Measurements from ENCODE around the gene UNC50.
A peak's percentile ranks its signal among the peaks of the same experiment; 100 is the strongest.

The UNC50 gene, protein sequence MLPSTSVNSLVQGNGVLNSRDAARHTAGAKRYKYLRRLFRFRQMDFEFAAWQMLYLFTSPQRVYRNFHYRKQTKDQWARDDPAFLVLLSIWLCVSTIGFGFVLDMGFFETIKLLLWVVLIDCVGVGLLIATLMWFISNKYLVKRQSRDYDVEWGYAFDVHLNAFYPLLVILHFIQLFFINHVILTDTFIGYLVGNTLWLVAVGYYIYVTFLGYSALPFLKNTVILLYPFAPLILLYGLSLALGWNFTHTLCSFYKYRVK

DNA sequence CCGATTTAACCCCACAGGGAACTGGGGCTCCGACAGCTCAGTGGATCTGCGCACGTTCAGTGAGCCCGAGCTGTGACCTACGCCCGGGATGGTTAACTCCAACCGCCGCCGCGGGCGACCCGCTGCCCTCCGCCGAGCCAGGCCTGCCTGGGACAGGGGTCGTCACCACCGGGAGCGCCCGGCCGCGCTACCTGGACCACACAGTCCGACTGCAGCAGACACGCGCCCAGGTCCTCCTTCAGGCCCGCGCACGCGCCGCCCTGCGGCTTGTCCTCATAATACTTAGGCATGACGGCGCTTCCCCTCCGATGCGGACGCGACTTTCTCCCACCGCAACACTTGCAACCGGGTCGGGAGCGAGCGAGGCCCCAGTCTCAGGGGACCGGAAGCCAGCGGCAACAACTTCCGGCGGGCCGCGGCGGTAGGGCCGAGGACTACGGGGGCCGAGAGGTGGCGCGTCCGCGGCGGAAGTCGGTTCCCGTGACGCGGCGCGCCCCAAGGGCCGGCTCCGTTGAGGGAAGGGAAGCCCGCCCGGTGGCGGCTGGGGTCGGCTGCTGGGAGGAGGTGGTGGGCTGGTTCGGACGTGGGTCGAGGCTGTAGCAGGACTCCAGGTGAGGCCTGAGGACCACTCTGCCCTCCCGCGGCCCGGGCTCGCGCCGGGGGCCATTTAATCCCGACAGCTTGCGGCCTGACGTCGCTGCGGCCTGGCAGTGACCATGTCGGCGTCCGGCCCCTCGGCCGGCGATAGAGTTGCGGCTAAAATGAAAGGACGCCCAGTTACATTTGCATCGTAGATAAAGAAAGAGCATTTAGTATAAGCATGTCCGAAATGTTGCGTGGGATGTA is at the start of gene UNC50, which contains the start of gene COA5:
UNC50 (plus strand) TSS at position 474 of the 846 bp plus-strand sequence. CDS start 1,171 bp downstream, outside the sequence.
COA5 (minus strand) TSS at position 397 of the 846 bp plus-strand sequence; CDS start at position 290, 107 bp downstream.
- ATAC-seq (peak; percentile 96), DNase-seq (ENCODE audit: low spot score in 2 of 2) (peak; percentile 82 to 94)
- H3K9me3 Mint-ChIP-seq, result no peaks in the 10 kb centered on the region
- peak within 1 kb of the TSS; percentile 97 for H3K27ac Mint-ChIP-seq
- peaks cover 61% of the 10 kb centered on the region for H3K4me1 Mint-ChIP-seq
- H3K36me3 Mint-ChIP-seq, result peaks cover 61% of the 10 kb centered on the region
- peak within 1 kb of the TSS; percentile 88 for H3K4me3 Mint-ChIP-seq

DNA sequence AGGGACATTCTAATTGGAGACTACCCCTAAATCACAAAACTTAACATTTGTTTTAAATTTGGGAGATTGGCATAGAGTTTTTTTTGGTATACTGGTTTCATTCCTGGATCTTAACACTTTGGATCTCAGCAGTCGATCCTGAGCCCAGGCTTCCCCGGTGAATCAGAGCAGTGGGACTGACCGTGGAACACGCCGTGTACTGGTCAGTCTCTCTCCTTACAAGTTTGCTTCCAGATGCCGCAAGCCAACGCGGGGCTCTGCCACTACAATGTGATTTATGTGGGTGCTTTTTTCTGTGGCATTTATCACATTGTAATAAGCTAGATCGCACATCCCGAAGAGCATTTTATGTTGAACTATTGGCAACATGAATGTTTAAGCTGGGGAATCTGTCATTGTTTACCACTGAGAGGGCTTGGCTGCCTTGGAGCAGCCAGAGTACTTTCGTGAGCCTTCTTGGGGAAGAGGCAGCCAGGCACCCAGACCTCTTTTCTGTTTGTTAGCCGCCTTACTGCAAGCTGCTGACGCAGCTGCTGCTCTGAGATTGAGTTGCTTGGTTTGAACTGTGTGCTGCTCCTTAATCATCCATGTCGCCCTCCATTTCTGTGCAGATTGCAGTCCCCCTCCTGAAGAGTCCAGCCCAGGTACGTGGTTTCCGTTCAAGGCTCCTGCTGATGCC is 49.4 kb upstream of the UNC50 start:
- H3K9me3 Mint-ChIP-seq, result no peaks in the 10 kb centered on the region
- DNase-seq (ENCODE audit: low spot score in 2 of 2), result no peak
- peaks cover 48% of the 10 kb centered on the region for H3K4me1 Mint-ChIP-seq
- peaks cover 94% of the 10 kb centered on the region for H3K36me3 Mint-ChIP-seq
- H3K27ac Mint-ChIP-seq, result peak overlapping the region; percentile 91
- no peak overlapping the region for H3K4me3 Mint-ChIP-seq
- peak; percentile 40 for ATAC-seq

DNA sequence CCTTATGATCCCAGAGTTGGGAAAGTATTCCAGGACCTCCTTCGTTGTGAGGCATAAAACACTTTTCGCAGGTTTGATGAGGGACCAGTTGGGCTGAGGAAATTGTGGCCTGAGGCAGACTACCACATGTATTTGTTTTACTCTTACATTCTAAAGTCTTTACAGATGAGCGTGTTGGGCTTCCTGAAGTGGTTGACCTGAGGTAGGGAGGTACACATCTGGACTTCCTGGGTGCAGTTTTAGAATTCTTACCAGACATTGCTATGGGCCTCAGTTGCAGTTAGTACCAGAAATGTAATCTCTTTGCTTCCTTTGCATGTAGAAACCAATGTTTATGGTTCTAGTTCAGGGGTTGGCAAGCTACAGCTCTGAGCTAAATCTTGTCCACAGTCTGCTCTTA is 48.8 kb upstream of the UNC50 start:
- ATAC-seq, result peak; percentile 66
- Mint-ChIP-seq H3K4me3 (no peak overlapping the region), H3K4me1 (peaks cover 48% of the 10 kb centered on the region), H3K36me3 (peaks cover 94% of the 10 kb centered on the region), H3K27ac (peak overlapping the region; percentile 91), H3K9me3 (no peaks in the 10 kb centered on the region)
- no peak for DNase-seq (ENCODE audit: low spot score in 2 of 2)

DNA sequence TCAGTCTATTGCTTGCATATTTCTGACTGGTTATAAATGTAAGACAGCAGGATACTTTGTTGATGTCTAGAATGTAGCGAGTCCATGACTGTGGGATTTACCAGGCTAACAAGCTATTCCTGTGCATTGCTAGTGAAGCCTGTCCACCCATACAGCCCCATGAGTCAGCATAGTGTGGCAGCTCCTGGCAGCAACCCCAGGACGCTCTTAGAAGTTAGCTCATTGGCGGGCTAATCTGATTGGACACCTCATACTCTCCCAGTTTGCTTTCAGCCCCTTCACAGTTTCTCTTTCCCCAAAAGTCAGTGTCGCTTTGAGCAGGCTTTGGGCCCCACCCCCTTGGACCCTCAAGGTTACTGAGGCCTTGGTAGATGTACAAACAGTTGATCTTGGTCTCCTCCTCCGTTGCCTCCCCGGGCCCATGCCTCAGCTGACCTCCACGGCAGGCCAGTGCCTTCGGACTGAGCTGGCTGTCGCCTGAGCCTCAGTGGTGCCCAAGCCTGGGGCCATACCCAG is 48.1 kb upstream of the UNC50 start:
- Mint-ChIP-seq H3K4me1 (peaks cover 43% of the 10 kb centered on the region), H3K27ac (peak overlapping the region; percentile 91), H3K4me3 (no peak overlapping the region), H3K36me3 (peaks cover 94% of the 10 kb centered on the region), H3K9me3 (no peaks in the 10 kb centered on the region)
- DNase-seq (ENCODE audit: low spot score in 2 of 2) (no peak), ATAC-seq (no peak)

DNA sequence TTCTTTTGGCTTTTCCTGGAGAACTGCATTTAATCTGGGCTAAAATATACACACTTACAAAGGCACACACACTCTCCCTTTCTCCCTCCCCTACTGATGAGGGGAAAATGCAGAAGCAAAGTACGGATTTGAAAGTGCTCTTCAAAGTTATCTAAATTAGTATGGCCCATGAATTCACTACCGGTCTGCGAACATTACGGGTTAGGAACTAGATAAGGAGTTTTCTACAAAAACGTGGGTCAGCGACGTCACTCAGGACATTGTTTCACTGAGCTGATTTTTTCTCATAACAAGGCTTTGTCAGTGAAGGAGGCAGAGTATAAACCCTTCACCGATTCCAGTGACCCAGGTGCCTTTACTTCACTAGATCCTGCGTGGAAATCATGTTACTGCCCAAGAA is 47.4 kb upstream of the UNC50 start:
- peaks cover 36% of the 10 kb centered on the region for H3K4me1 Mint-ChIP-seq
- peak overlapping the region; percentile 91 for H3K27ac Mint-ChIP-seq
- no peak overlapping the region for H3K4me3 Mint-ChIP-seq
- ATAC-seq, result no peak
- H3K36me3 Mint-ChIP-seq, result peaks cover 92% of the 10 kb centered on the region
- no peaks in the 10 kb centered on the region for H3K9me3 Mint-ChIP-seq
- no peak for DNase-seq (ENCODE audit: low spot score in 2 of 2)

DNA sequence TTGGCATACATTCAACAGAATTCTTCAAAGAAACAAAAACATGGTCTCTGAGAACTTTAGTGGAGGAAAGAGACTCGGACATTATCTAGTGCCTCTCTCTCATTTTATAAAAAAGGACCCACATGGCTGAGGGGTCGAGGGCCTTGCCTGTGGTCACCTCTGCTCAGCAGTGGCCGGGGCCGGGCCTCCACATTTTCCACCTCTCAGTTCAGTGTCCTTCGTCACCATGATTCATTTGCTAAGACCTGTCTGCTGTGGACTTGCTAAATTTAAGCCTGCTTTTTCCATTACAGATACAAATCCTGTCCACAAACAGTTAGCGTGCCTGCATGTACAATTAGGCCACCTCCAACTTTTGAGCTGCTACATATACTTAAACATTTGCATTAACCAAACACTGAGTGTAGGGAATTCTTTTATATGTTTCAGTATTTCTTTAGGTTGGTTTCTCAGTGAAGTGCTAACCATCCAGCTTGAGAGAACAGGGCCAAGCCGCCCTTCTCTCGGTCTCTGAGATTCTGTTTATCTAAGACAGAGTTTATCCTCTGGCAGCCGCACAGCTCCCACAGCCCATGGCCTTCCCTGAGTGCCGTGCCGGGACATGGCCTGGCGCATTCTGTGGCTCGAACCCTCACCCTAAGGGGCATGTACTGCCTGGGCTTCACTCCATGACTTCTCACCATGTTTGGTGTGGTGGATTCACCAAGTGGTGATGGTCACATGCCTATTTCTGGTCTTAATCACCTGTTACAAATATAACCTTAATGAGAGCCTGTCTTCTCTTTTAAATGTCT is 46.3 kb upstream of the UNC50 start:
- H3K4me1 Mint-ChIP-seq, result peaks cover 38% of the 10 kb centered on the region
- DNase-seq (ENCODE audit: low spot score in 2 of 2), result no peak
- peaks cover 92% of the 10 kb centered on the region for H3K36me3 Mint-ChIP-seq

DNA sequence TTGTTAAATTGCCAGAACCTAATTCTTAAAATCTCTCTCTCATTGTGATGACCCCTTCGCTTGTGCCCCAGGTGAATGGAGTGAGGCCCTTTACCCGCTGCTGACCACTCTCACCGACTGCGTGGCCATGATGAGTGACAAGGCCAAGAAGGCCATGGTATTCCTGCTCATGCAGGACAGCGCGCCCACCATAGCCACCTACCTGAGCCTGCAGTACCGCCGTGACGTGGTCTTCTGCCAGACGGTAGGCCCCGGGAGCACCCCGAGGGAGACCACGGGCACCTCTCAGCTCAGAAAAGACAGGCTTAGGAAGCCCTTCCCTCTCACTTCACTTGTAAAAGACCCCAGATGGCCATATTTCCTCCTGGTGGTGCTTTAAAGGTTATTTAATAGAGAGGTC is 45.0 kb upstream of the UNC50 start:
- Mint-ChIP-seq H3K36me3 (peaks cover 92% of the 10 kb centered on the region), H3K4me1 (peaks cover 32% of the 10 kb centered on the region), H3K4me3 (no peak overlapping the region), H3K27ac (peak overlapping the region; percentile 75), H3K9me3 (no peaks in the 10 kb centered on the region)
- DNase-seq (ENCODE audit: low spot score in 2 of 2) (no peak), ATAC-seq (no peak)

More for the DNA sequence above, 46.3 kb upstream of the UNC50 start:
- peak overlapping the region; percentile 75 for H3K27ac Mint-ChIP-seq
- no peak for ATAC-seq
- no peak overlapping the region for H3K4me3 Mint-ChIP-seq
- H3K9me3 Mint-ChIP-seq, result no peaks in the 10 kb centered on the region

DNA sequence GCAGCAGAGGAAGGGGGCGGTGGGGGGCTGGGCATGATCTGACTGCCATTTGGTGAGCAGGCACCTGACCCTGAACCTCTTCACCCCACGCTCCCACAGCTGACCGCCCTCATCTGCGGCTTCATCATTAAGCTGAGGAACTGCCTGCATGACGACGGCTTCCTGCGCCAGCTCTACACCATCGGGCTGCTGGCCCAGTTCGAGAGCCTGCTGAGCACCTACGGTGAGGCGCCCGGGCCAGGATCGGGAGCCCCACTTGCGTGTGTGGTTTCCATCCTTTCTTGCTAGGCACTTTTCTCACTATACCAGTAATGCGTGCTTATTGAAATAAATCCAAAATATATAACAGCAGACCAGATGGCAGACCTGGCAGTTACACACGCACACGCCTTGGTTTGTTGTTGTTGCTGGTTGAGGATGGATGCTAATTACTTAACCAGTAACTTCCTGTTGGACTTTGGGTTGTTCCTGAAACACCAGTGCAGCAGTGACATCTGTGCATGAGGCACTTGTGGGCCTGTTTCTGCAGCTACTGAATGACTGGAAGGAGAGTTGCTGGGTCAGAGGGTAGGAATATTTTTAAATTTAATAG is 43.8 kb upstream of the UNC50 start:
- Mint-ChIP-seq H3K4me3 (no peak overlapping the region), H3K36me3 (peaks cover 92% of the 10 kb centered on the region), H3K9me3 (no peaks in the 10 kb centered on the region), H3K4me1 (peaks cover 24% of the 10 kb centered on the region), H3K27ac (peak overlapping the region; percentile 67)
- DNase-seq (ENCODE audit: low spot score in 2 of 2), result no peak
- no peak for ATAC-seq

DNA sequence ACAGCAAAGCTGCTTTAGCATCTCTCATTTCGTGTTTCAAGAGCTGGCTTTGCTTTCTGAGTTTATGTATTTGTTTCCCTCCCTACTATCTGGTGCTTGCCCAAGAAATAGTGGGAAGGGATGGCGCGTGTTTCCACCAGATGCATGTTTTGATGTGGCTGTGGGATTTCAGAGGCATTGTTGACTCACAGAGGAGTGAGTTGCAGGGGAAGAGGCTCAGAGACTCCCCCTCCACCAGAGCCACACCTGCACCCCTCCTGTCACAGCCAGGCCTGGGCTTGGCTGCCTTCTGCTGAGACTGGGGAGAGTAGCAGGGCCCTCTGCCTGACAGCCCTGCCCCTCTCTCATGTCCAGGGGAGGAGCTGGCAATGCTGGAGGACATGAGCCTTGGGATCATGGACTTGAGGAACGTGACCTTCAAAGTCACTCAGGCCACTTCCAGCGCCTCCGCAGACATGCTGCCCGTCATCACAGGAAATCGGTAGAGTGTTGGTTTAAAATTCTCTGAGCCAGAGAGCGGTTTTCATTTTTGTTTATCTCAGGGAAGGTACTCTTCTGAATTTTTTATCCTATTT is 43.0 kb upstream of the UNC50 start:
- peaks cover 27% of the 10 kb centered on the region for H3K4me1 Mint-ChIP-seq
- peaks cover 92% of the 10 kb centered on the region for H3K36me3 Mint-ChIP-seq
- no peak for DNase-seq (ENCODE audit: low spot score in 2 of 2)
- no peak overlapping the region for H3K4me3 Mint-ChIP-seq
- no peaks in the 10 kb centered on the region for H3K9me3 Mint-ChIP-seq
- peak overlapping the region; percentile 67 for H3K27ac Mint-ChIP-seq
- ATAC-seq, result no peak

DNA sequence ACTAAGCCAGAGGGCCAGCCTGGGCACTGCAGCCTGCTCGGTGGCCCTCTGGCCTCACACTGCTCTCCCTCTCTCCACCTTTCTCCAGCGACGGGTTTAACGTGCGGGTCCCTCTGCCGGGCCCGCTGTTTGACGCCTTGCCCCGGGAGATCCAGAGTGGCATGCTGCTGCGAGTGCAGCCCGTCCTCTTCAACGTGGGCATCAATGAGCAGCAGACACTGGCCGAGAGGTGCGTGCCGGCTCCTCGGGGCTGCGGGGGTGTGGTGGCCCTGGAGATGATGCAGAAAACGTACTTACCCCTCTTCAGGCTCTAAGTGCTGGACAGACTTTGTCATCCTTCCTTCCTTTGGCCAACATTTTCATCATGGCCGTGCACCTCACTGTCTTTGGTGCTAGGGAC is 42.4 kb upstream of the UNC50 start:
- ATAC-seq, result no peak
- Mint-ChIP-seq H3K9me3 (no peaks in the 10 kb centered on the region), H3K4me3 (no peak overlapping the region), H3K27ac (peak overlapping the region; percentile 86), H3K4me1 (peaks cover 27% of the 10 kb centered on the region), H3K36me3 (peaks cover 91% of the 10 kb centered on the region)
- no peak for DNase-seq (ENCODE audit: low spot score in 2 of 2)

DNA sequence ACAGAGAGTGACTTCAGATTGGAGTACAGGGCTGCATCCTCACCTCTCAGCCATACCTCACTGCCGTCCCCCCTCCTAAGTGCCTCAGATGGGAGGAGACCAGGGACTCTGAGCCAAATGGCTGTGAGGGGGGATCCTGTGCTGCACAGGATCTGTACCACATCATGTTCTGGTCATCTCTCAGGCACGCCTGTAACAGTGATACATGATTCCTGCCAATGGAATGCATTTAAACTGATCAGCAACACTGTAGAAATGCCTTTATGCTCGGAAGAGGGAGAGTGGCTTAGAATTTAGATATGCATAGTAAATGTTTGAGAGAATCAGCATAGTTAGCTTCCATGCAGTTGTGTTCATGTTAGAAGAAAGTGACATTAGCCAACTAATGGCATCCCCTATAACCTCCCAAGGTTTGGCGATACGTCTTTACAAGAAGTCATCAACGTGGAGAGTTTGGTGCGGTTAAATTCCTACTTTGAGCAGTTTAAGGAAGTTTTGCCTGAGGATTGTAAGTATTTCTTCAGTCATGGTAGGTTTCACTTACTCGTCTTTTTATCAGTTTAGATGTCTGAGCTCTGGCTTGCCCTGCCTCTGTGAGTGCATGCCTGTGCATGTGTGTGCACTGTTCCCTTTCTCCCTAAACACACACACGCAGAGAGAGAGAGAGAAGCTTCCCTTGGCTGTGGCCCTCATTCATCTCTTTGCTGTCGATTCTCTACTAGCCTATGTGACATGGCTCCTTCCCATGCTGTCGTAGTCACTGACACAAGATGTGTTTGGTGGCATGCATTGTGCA is 40.0 kb upstream of the UNC50 start:
- no peak overlapping the region for H3K27ac Mint-ChIP-seq
- peaks cover 27% of the 10 kb centered on the region for H3K4me1 Mint-ChIP-seq
- DNase-seq (ENCODE audit: low spot score in 2 of 2) (no peak), ATAC-seq (no peak)
- peaks cover 89% of the 10 kb centered on the region for H3K36me3 Mint-ChIP-seq
- no peaks in the 10 kb centered on the region for H3K9me3 Mint-ChIP-seq
- H3K4me3 Mint-ChIP-seq, result no peak overlapping the region

DNA sequence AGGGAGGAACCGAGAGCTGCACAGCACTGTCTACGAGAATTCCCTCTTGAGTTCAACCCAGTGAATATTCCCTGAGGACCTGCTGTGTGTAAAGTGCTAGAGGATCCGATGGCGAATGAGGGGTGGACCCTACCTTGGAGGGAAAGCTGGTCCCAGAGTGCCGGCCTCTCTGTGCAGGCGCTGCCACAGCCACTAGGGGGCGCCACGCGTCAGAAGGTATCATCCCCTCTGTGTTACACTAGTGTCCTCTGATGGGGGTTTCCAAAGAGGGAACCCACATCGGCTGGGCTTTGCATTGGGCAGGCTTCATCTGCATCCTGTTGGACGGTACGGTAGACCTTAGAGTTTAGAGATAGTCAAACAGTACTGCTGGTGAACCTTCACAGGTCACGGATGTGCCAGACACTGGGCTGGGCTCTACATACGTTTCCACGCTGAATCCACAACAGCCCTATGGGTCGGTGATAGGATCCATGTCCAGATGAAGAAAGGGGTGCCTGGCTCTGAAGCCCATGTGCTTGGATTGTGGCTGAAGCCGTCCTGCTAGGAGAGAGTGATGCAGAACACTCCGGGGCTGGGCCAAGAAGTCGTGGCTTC is 39.1 kb upstream of the UNC50 start:
- H3K4me1 Mint-ChIP-seq, result peaks cover 27% of the 10 kb centered on the region
- peaks cover 89% of the 10 kb centered on the region for H3K36me3 Mint-ChIP-seq

DNA sequence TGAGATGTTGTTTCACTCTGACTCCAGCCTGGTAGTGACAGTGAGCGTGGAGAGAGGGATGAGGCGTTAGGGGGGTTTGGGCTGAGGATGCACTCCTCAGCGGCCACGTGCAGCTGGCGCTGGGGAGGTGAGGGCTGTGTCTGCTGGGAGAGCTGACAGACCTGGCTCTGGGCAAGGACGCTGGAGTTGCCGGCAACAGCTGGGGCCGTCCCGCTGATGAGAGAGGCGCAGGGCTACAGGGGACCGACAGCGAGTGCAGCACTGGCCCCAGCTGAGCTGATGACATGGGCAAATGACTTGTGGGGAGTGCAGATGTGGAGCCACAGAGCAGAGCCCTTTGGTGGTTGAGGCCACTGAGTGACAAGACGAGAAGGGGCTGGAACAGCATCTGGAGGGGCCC is 38.5 kb upstream of the UNC50 start:
- Mint-ChIP-seq H3K36me3 (peaks cover 90% of the 10 kb centered on the region), H3K4me1 (peaks cover 27% of the 10 kb centered on the region), H3K9me3 (no peaks in the 10 kb centered on the region), H3K27ac (peak overlapping the region; percentile 88), H3K4me3 (no peak overlapping the region)
- DNase-seq (ENCODE audit: low spot score in 2 of 2) (no peak), ATAC-seq (no peak)

More for the DNA sequence above, 39.1 kb upstream of the UNC50 start:
- DNase-seq (ENCODE audit: low spot score in 2 of 2) (peak; percentile 73 to 85), ATAC-seq (peak; percentile 75)
- H3K27ac Mint-ChIP-seq, result peak overlapping the region; percentile 88
- no peak overlapping the region for H3K4me3 Mint-ChIP-seq
- no peaks in the 10 kb centered on the region for H3K9me3 Mint-ChIP-seq
